Pancreas (tissue), 10 donors: ENCODE measurements around the gene MAPK7. TPM values are rescaled to one million over a fixed set of nuclear protein-coding genes. Genes with fewer than 3 reads are reported as not detected.

Experiments
- ATAC-seq, 4 donors: fragments of 200-7000 bp; cut with Tn5 transposase; one replicate each; pipeline versions ENCODE4 v1.8.0 to v1.9.1; 2020; ENCODE audit warnings: mild to moderate bottlenecking in 4 of 4, moderate library complexity in 4 of 4
- DNase-seq, 6 donors: peaks; one replicate each; pipeline ENCODE4 v3.0.0-alpha.2; 2020
- FAIRE-seq: peaks from 2 replicates; lab custom pipeline; 2012; peaks lifted over from hg19 to GRCh38; lab: Jason Lieb, UNC
- H3K27ac ChIP-seq, 4 donors: fragments of 200-600 bp; sonication (generic); 1 replicate in 3 of 4; 2 replicates in 1 of 4; pipeline versions ENCODE4 v1.5.0 to v1.8.0; 2020
- H3K27me3 ChIP-seq, 4 donors: fragments of 200-600 bp; one replicate each; pipeline ENCODE4 v1.8.0; 2021
- H3K36me3 ChIP-seq, 3 donors: fragments of 200-600 bp; sonication (generic) in 1 of 3; one replicate each; pipeline versions ENCODE4 v1.5.0 to v1.8.0; 2020 to 2021
- H3K4me1 ChIP-seq, 3 donors: fragments of 200-600 bp; one replicate each; pipeline ENCODE4 v1.8.0; 2021
- H3K4me3 ChIP-seq, 4 donors: fragments of 200-600 bp; sonication (generic) in 2 of 4; one replicate each; pipeline versions ENCODE4 v1.5.0 to v1.8.0; 2020 to 2021
- H3K9me3 ChIP-seq, 4 donors: fragments of 200-600 bp; one replicate each; pipeline ENCODE4 v1.8.0; 2021
- CTCF ChIP-seq, 4 donors: fragments of 200-600 bp; sonication (generic) in 3 of 4; IDR thresholded peaks; one replicate each; pipeline versions ENCODE4 v1.5.0 to v1.8.0; 2021; ENCODE audit warnings: antibody characterized with exemption in 4 of 4
- WGBS, 2 donors: extraction: QIAGEN DNeasy Blood & Tissue Kit; methylation state at CpG; one replicate each; pipeline ENCODE4 v1.1.7; 2013; 5-methylcytosine and 5-hydroxymethylcytosine counted together
- intact Hi-C, 3 donors: fragments of 100-400 bp; cut with DNase I; formaldehyde crosslinking; loops; one replicate each; pipeline versions ENCODE4 v1.11.1 to v1.14.2; 2022
- microRNA-seq, 2 donors: library from miRNA; unstranded; fragments of <30 nt; microRNA quantifications; one replicate each; pipeline versions ENCODE4 to v1.1.0, GENCODE V29; 2019 to 2020
- polyA plus RNA-seq, 2 donors: library from polyadenylated mRNA; stranded (reverse); fragments of 200-250 nt; gene quantifications; one replicate each; pipeline ENCODE4 v1.2.3, GENCODE V29; 2013
- total RNA-seq, 6 donors: library from RNA; stranded (reverse); fragmentation: NEBNext Ultra II Directional in 4 of 6; extraction: Animal tissue kit (Norgen Biotek cat#: 25700) in 4 of 6; gene quantifications; one replicate each; pipeline versions ENCODE4 v1.2.1 to v1.2.4, GENCODE V29; 2021 to 2023
- donor health status: healthy with polysubstance abuse.
- donor health status: DM: no; HTN: no; CAD: no; lungs with moderate emphysema.
- donor health status: DM: no; HTN: no; CAD: no.
- donor health status: control.
- donor health status: control.
- donor health status: Bipolar disorder and iron deficiency.
- donor health status: DM: yes; HTN: yes; CAD: no.
- donor health status: DM: no; HTN: no; CAD: no.
- donor health status: DM: no; HTN: no; CAD: no.
- donor health status: DM: yes; HTN: yes; CAD: no.

The MAPK7 gene
- total and polyA plus RNA-seq, 8 donors, result 3.4 to 10.5 (median 7.9) TPM

- Histone ChIP-seq H3K4me3 (no peak overlapping the region), H3K27ac (no peak overlapping the region), H3K36me3 (no peaks in the 10 kb centered on the region), H3K27me3 (no peaks in the 10 kb centered on the region), H3K4me1 (no peaks in the 10 kb centered on the region), H3K9me3 (no peaks in the 10 kb centered on the region)
- ATAC-seq (no peak), FAIRE-seq (no peak), DNase-seq (no peak)
- 89 to 92% methylated on average over 5 of the region's 5 CpGs for WGBS, 2 donors
- TF ChIP-seq CTCF (IDR thresholded peaks at IDR 0.05), result no peak
- intact Hi-C loops, result no loop called here
These were observed 48.3 kb downstream of the MAPK7 start for GRCh38 chr17:19426631-19427030.

- Histone ChIP-seq H3K27ac (no peak overlapping the region), H3K36me3 (no peaks in the 10 kb centered on the region), H3K9me3 (no peaks in the 10 kb centered on the region), H3K27me3 (no peaks in the 10 kb centered on the region), H3K4me1 (no peaks in the 10 kb centered on the region), H3K4me3 (no peak overlapping the region)
- no peak for DNase-seq
- FAIRE-seq, result no peak
- no peak for ATAC-seq
- 55 to 56% methylated on average over 3 of the region's 3 CpGs for WGBS, 2 donors
- intact Hi-C loops, result no loop called here
- TF ChIP-seq CTCF (IDR thresholded peaks at IDR 0.05), result no peak
These were observed 53.4 kb downstream of the MAPK7 start for GRCh38 chr17:19431691-19432090.

Small RNA genes lying within 50 kb of the gene (microRNA-seq; reads per million reads assigned to microRNA genes)
- 167 to 506 reads per million in 2 donors for gene MIR1180

Other genes with a start within 250 kb of the MAPK7 start
- 10 to 100 TPM; 13.4 to 29.4 (median 15.2) TPM for gene EPN2, start 141.1 kb upstream of the MAPK7 start, total RNA-seq
- 10 to 100 TPM; 15.5 to 17.5 TPM for gene EPN2, start 141.1 kb upstream of the MAPK7 start, polyA plus RNA-seq
- gene B9D1, start 15.8 kb upstream of the MAPK7 start, total RNA-seq, result 10 to 100 TPM in 3 of 6 donors, 1 to 10 TPM in 3; 6.6 to 13.2 (median 10.6) TPM
- gene B9D1, start 15.8 kb upstream of the MAPK7 start, polyA plus RNA-seq, result 10 to 100 TPM; 22.0 to 39.6 TPM
- gene MFAP4, start 8.7 kb downstream of the MAPK7 start, total RNA-seq, result 10 to 100 TPM in 3 of 6 donors, 1 to 10 TPM in 3; 1.2 to 25.5 (median 9.5) TPM
- 10 to 100 TPM in 1 of 2 donors, 1 to 10 TPM in 1; 9.9 to 13.0 TPM for gene MFAP4, start 8.7 kb downstream of the MAPK7 start, polyA plus RNA-seq
- 1 to 10 TPM in 1 of 6 donors, under 1 TPM in 5; 0.34 to 1.2 (median 0.46) TPM for gene RNF112, start 32.7 kb downstream of the MAPK7 start, total RNA-seq
- gene RNF112, start 32.7 kb downstream of the MAPK7 start, polyA plus RNA-seq, result 1 to 10 TPM; 1.2 to 3.0 TPM
- under 1 TPM in 5 of 6 donors, not detected in 1; 0.12 to 0.97 (median 0.73) TPM for gene SLC47A1, start 155.4 kb downstream of the MAPK7 start, total RNA-seq
- gene SLC47A1, start 155.4 kb downstream of the MAPK7 start, polyA plus RNA-seq, result under 1 TPM; 0.14 to 0.49 TPM